GM18498 (cell line): ENCODE results near the gene GIPC1.
"Not testable (repeated sequence)": the region's sequence is repeated elsewhere in the genome, so short reads cannot be mapped to it uniquely, and the experiment has no call there.

Source experiments
- ATAC-seq: cut with Tn5 transposase; IDR thresholded peaks from one replicate; pipeline ENCODE4 v1.9.1; 2021; ENCODE audit warnings: mild to moderate bottlenecking, moderate library complexity; ENCODE audit not compliant: unreplicated experiment

The GIPC1 gene

DNA sequence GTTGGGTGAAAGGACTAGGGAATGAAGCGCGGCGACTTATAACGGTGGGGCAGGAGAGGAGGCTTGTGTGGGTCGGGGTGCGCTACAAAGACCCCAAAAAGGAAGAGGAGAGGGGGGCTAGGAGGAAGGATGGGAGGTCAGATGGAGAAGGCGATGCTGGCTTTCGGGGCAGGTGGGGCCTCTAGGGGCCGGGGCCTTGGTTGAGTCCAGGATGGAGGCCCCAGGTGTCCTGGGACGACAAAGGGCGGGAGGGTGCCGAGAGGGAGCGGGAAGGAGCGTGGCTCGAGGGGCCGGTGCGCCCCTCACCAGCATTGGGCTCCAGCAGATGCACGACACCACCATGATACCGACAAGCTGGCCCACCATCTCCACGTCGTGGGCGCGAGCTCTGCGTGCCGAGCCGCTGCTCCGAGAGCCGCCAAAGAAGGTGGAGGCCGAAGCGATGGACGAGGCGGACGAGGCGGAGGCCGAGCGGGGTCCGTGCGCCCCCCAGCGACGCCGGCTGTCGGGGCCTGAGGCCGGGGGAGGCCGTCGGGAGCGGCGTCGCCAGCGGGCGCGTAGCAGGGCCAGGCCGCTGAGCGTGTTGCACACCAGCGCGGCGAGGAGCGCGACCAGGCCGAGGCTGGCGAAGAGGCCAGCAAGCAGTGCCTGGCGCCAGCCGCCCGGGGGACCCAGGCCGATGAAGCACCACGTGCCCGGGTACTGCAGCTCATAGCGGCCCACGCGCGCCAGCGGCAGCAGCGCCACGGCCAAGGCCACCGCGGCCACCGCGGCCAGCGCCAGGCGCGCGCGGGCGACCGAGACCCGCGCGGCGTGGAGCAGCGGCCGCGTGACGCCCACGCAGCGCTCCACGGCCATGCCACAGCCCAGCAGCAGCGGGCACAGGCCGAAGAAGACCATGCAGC lies 22.6 kb downstream of the GIPC1 start:
- ATAC-seq: no peak

DNA sequence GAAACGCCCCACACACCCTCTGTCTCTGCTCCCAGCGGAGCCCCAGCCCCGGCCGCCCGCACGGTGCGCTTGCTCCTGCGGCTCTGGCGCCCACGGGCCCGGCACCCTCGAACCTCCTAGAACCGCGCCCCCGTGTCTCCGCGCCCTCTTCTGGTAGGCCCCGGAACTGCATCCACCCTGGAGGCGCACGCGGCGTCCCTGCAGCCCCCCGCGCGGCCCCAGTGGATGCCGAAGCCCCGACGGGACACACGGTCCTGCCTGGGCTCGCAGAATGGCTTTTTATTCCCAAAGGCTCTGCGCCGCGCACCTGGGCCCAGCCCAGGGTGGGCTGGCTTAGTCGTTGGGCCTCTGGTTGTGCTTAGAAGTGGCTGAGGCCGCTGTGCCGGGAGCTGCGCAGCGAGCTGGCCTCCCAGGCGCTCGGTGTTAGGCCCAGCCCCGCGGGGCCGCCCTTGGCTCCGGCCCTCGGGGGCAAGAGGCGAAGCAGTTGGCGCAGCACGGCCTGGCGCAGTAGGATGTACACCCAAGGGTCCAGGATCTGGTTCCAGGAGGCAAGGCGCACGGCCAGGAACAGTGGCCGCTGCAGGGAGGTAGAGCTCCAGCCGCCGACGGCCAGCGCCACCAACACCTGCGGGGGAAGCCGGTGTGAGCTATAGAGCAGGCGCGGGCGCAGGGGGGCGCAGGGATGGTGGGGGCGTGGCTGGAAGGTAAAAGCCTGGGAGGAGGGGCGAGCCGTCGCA lies 23.6 kb downstream of the GIPC1 start:
- ATAC-seq: no peak

DNA sequence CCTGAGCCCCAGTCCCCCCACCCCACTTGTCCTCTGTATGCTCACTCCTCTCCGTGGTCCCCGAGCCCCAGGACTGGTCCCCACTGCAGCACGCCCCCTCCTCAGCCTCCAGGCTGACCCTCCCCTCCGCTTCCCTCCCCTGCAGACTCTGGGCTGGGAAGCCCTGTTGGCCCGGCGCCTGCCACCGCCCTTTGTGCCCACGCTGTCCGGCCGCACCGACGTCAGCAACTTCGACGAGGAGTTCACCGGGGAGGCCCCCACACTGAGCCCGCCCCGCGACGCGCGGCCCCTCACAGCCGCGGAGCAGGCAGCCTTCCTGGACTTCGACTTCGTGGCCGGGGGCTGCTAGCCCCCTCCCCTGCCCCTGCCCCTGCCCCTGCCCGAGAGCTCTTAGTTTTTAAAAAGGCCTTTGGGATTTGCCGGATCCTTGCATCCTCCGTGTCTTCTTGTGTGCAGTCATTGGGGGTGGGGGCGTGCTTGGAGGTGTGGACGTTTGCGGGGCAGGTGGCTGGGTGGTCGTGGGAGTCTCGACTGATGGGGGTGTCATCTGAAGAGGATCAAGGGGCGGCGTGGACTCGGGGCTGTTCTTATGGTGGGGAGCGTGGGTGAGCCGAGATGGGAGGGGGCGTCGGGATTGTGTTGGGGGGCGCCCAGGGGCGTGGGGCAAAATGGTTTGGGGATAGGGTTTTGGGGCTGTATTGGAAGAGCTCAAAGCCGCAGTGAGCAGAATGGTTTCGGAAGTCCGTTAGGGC lies 24.3 kb downstream of the GIPC1 start:
- ATAC-seq: no peak

DNA sequence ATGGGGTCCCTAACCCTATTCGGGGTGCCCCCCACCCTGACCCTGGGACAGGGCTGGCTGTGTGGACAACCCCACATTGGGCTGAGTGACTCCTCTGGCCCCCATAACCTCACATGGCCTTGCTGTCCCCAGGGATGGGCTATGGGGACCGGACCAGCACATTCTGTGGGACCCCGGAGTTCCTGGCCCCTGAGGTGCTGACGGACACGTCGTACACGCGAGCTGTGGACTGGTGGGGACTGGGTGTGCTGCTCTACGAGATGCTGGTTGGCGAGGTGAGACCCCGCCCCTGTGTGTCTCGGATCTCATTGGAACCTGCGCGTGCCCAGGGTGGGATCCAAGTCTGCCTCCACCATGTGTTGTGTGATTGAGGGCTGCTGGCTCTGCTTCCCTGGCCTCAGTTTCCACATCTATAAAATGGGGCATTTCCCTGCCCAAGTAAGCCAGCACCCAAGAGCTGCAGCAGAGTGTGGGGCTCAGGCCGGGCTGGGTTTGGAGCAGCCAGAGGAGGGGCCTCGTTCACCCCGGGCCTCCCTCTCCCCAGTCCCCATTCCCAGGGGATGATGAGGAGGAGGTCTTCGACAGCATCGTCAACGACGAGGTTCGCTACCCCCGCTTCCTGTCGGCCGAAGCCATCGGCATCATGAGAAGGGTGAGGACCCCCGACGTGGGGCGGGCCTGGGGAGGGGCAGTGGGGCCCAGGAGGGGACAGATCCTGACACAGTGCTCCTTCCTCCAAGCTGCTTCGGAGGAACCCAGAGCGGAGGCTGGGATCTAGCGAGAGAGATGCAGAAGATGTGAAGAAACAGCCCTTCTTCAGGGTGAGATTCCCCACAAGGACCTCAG lies 25.7 kb downstream of the GIPC1 start:
- ATAC-seq: no peak

DNA sequence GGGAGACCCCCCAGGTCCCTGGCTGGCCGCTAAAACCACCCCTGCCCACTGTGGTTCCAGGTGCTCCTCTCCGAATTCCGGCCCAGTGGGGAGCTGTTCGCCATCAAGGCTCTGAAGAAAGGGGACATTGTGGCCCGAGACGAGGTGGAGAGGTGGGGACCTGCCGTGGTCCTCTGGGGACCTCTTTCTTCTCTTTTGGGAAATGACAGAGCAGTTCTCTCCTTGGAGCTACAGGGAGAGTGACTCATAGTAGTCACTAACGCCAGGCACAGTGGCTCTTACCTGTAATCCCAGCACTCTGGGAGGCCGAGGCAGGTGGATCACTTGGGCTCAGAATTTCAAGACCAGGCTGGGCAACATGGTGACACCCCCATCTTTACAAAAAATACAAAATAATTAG lies 28.1 kb downstream of the GIPC1 start:
- no peak for ATAC-seq

DNA sequence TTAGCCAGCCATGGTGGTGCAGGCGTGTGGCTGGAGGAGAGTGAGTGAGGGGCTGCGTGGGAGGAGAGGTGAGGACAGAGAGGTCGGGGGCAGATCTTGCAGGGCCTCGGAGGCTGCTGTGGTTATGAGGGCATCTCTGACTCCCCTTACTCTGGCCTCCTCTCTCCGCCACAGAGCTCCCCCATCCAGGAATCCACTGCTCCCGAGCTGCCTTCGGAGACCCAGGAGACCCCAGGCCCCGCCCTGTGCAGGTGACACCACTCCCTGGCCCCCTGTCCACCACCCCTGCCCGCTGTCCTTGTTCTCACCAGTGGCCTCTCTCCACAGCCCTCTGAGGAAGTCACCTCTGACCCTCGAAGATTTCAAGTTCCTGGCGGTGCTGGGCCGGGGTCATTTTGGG lies 28.5 kb downstream of the GIPC1 start:
- ATAC-seq: no peak

DNA sequence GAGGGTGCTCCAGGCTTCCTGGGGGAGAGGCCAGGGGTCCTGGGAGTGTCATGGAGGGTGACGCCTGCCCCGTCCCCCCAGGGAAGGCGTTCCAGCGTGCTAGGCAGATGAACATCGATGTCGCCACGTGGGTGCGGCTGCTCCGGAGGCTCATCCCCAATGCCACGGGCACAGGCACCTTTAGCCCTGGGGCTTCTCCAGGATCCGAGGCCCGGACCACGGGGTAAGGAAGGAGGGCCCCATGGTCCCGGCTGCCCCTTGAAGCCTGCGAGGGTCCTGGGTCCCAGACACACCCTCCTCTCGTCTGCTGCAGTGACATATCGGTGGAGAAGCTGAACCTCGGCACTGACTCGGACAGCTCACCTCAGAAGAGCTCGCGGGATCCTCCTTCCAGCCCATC lies 32.2 kb downstream of the GIPC1 start:
- ATAC-seq: no peak

DNA sequence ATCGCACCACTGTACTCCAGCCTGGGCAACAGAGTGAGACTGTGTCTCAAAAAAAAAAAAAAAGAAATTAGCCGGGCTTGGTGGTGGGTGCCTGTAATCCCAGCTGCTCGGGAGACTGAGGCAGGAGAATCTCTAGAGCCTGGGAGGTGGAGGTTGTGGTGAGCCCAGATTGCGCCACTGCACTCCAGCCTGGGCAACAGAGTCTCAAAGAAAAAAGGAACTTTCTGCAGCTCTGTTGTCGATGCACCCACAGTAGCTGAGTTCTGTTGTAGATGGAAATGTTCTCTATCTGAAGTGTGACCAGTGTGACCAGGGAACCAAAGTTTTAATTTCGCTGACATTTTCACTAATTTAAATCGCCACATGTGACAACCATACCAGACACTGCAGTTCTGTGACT lies 33.5 kb downstream of the GIPC1 start:
- ATAC-seq: not testable (repeated sequence)

DNA sequence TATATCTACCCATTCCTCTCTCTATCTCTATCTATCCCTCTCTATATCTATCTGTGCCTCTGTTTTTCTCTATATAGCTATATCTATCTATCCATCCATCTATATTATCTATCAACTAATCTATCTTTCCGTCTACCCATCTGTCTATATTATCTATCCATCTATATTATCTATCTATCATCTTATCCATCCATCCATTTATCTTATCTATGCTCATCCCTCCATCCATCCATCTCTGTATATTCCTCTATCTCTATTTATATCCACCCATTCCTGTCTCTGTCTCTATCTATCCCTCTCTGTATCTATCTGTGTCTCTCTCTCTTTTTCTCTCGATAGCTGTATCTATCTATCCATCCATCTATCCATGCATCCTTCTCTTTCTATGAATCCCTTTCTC lies 35.0 kb downstream of the GIPC1 start:
- ATAC-seq: no peak

DNA sequence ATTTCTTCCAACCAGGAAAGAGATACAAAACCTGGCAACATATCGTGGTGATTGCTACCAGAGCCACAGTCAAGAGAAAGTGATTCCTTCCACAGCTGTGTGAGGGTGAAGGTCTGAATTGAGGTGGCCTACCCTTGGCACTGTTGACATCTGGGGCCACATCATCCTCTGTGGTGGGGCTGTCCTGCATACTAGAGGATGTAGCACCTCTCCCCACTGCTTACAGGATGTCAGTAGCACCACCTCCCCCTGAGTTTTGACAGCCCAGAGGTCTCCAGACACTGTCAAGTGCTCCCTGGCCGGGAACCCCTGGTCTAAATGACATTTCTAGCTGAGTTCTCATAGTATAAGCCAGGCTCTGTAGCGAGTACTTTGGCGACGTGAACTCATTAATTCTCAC lies 36.2 kb downstream of the GIPC1 start:
- no peak for ATAC-seq

DNA sequence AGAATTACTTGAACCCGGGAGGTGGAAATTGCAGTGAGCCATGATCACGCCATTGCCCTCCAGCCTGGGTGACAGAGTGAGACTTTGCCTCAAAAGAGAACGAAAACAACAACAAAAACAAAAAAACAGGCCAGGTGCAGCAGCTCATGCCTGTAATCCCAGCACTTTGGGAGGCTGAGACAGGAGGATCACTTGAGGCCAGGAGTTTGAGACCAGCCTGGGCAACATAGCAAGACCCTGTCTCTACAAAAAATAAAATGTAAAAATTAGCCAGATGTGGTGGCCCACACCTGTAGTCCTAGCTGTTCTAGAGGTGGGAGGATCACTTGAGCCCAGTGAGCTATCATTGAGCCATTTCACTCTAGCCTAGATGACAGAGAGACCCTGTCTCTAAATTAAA lies 43.6 kb downstream of the GIPC1 start:
- not testable (repeated sequence) for ATAC-seq

DNA sequence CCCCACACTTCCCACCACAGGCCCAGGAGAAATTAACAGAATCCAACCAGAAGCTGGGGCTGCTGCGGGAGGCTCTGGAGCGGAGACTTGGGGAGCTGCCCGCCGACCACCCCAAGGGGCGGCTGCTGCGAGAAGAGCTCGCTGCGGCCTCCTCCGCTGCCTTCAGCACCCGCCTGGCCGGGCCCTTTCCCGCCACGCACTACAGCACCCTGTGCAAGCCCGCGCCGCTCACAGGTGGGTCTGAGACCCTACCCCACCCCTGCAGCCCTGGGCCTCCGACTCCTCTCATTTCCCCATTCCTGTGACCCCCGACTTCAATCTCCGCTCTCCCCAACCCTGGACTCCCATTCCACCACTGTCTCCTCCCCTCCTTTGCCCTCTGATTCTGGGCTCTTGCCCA lies 45.1 kb downstream of the GIPC1 start:
- ATAC-seq: no peak

DNA sequence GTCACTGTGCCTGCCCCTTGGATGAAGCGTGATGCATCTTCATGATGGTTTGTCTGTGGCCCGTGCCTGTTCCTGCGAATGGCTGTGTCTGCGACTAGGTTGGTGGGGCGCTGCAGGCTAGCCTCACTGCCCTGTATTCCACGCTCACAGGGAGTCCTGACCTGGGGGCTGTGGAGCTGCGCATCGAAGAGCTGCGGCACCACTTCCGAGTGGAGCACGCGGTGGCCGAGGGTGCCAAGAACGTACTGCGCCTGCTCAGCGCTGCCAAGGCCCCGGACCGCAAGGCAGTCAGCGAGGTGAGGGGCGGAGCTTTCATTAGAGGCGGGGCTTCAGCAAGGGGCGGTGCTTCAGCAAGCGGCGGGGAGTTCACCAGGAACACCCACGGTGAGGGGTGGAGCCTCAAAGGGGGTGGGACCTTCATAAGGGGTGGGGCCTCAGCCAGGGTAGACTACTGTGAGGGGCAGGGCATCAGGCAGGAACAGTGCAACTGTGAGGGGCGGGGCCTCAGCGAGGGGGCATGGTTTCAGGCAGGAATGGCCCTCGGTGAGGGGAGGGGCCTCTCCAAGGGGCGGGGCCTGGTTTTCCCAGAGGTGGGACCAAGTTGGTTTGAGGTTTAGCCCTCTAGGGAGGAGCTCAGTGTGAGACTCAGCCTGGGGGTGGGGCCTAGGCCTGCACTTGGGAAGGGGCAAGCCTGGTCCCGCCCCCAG lies 45.6 kb downstream of the GIPC1 start:
- no peak for ATAC-seq

DNA sequence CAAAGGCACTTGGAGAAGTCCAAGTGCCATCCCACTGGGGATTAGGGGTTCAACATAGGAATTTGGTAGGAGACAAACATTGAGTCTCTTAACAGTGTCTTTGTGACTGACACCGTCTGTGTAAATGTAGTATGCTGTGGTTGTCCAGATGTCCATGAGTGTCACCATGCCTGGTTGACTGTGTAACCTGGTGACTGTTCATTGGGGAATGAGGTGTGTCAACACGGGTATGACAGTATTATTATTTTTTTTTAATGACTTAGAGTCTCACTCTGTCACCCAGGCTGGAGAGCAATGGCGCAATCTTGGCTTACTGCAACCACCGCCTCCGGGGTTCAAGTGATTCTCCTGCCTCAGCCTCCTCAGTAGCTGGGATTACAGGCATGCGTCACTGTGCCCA lies 46.6 kb downstream of the GIPC1 start:
- no peak for ATAC-seq

DNA sequence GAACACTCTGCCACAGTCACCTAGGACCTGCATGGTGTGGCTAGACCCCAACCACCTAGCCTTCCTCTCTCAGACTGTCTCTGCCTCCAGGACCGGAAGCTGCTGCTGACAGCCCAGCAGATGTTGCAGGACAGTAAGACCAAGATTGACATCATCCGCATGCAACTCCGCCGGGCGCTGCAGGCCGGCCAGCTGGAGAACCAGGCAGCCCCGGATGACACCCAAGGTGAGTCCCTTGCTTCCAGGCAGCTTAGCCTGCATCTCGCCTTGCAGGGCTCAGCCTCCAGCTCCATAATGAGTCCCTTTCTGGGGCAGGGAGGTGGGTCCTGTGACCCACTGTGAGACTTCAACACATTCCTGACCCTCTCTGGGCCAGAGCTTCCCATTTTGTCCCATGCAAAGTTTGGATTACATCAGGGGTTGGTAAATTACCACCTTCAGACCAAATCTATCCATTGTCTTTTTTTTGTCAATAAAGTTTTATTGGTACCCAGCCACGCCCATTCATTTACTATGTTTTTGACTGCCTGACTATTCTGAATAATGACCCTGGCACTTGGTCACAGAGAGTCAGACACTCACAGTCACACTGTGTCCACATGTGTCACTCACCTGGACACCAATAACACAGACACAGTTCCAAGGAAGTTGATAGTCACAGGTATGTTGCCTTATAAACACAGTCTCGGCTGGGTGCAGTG lies 49.4 kb downstream of the GIPC1 start:
- no peak for ATAC-seq

DNA sequence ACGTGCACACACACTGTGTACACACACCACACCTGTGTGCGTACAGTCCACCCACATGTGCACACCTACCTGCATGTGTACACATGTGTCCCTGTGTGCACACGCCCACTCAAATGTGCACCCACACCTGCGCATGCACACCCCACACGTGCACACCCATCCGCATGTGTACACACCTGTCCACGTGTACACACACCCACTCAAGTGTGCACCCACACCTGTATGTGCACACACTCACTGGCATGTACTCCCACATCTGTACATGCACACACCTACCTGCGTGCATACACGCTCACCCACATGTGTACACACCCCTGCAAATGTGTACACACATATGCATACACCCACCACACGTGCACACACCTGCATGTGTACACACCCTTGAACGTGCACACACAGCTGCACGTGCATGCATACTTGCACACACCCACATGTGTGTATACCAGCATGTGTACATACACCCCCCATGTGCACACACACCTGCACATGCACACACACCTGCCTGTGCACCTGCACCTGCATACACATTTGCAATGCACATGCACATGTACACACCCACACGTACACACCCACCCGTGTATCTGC lies 52.2 kb downstream of the GIPC1 start:
- ATAC-seq: no peak

DNA sequence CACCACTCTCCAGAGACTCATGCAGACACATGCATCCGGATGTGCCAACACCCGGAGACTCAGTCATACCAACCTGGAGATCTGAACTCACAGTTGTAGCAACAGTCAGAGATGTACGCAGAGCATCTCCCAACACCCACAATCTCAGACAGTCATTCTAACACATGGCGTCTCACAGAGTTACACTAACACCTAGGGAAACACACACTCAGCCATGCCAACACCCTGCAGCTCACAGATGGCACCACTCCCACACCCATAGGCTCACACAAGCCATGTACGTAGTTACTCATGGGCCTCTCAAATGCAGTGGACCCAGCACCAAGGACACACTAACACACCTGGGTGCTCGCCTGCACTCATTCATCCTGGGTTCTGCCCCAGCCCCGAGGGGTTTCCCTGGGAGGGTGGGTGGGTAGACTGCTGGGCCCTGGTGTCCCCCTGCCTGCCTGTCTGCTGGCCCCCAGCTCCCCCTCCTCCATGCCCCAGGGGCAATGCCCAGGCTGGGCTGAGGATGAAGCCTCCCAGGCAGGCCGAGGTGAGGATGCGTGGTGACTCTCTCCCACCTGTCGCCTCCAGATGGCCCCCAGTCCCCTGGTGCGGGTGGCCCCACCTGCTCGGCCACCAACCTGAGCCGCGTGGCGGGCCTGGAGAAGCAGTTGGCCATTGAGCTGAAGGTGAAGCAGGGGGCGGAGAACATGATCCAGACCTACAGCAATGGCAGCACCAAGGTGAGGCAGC lies 52.9 kb downstream of the GIPC1 start:
- ATAC-seq: no peak
